ENCODE results near the gene BAG3.

Gene BAG3

DNA sequence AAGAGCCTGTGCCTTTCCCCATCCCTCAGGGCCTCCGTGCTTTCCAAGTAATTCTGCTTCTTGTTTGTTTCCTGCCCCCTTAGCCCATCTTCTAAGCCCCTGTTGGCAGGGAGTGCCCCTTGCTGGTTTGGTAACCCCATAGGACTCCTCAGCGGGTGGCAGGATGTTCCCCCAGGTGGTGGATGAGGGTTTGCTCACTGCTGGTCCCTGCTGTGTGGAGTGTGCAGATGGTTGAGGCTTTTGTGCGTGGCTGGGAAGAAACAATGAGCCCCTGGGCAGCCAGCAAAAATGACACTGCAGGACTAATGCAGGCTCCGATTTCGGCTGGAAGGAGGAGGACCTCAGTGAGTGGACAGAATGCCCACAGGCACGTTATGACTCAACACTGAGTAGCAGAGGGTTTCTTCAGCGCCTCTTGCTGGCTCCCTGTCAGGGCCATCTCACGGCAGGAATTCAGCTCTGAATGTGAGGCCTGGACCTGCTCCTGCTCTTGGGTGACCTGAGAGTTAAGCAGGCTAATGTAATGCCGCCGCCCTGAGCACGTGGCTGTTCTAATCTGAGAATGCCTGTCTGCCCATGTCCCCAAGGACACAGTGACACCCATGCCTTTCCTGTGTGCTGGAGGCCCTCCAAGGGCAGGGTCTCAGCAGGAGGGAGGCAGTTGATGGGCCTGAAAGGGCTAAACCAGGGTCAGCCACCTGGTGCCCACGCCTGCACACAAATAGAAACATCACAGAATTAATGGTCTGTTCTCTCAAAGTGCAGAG is 16.6 kb downstream of the BAG3 start:
- no peak for DNase-seq

- no peak for DNase-seq
These were observed 17.3 kb downstream of the BAG3 start for GRCh38 chr10:119668461-119668860.

DNA sequence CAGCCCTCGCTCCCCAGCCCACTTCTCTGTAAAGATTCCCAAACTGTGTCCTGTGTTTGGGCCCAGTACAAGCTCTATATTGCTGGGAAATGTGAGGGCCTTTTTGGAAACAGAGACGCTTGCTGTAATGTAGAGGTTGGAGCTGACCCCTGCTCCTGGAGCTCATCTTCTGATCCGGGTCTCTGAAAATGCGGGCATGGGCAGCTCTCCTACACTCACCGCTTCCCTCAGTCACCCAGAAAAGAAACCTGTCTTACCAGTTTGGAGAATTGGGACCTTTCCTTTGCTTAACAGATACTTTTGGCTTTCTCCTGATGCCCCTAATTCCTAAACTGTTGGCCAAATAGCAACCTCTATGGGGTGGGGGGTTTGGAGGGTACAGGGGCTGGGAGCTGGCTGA is 18.2 kb downstream of the BAG3 start:
- no peak for DNase-seq

DNA sequence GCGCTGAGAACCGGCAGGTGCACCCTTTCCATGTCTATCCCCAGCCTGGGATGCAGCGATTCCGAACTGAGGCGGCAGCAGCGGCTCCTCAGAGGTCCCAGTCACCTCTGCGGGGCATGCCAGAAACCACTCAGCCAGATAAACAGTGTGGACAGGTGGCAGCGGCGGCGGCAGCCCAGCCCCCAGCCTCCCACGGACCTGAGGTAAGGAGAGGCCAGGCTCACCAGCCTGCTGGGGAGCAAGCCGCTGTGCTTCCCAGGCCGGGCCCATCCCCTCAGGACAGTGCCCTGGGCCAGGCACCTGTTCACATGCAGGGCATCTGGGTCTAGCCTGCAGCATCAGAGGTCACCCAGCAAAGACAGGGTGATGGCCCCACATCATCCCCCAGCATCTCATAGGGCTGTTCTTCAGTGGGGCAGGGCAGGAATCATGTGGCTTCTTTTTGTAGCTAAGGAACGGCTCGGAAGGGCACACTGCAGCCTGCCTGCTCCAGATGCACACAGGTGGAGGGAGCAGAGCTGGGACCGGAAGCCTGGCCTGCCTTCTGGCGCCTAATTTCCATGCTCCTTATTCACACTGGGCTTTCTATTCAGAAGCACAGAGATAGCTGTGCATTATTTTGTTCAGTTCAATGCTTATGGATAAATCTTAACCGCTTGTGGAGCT is 18.9 kb downstream of the BAG3 start:
- DNase-seq, result no peak

GRCh38 chr10:119670717-119671116 is 19.5 kb downstream of the BAG3 start:
- no peak for DNase-seq

- no peak for DNase-seq
These were observed 20.2 kb downstream of the BAG3 start for GRCh38 chr10:119671381-119671780.

GRCh38 chr10:119672291-119672690 is 21.1 kb downstream of the BAG3 start:
- DNase-seq, result no peak

DNA sequence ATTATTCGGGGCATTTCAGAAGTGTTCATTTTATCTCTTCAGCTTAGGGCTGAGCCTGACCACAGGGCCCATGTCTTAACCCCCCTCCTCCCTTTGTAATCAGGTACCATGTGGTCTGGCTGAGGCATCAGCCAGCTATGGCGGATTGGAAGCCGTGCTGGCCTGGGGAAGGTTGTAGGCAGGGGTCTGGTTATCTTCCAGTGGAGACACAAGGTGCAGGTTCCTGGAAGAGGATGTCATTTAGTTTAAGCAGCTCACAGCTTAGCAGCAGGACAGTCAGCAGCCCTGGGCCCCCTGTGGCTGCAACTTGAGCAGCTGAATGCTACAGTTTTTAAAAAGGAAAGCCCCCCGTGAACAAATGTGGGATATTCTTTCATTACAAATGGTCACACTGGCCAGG is 22.1 kb downstream of the BAG3 start:
- no peak for DNase-seq

DNA sequence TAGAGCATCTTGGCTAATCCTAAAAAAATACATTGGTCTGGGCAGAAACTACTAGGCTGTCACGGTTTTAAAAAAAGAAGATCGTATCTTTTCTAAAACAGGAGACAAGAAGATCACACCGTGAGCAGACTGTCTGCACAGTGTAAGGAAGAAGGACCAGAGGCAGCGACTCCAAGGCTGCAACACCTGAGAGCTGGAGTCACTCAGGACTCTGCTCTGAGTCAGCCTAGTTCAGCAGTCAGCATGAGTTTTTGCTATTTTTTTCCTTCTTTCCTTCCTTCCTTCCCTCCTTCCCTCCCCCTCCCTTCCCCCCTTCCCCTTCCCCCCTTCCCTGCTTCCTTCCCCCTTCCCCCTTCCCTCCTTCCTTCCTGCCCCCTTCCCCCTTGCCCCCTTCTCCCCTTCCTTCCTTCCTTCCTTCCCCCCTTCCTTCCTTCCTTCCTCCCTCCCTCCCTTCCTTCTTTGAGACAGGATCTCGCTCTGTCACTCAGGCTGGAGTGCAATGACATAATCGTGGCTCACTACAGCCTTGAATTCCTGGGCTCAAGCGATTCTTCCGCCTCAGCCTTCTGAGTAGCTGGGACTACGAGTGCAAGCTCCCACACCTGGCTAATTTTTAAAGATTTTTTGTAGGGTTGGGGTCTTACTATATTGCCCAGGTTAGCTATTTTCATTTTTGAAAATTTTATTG is 24.4 kb downstream of the BAG3 start:
- no peak for DNase-seq

- no peak for DNase-seq
These were observed 25.9 kb downstream of the BAG3 start for GRCh38 chr10:119677126-119677525.

DNA sequence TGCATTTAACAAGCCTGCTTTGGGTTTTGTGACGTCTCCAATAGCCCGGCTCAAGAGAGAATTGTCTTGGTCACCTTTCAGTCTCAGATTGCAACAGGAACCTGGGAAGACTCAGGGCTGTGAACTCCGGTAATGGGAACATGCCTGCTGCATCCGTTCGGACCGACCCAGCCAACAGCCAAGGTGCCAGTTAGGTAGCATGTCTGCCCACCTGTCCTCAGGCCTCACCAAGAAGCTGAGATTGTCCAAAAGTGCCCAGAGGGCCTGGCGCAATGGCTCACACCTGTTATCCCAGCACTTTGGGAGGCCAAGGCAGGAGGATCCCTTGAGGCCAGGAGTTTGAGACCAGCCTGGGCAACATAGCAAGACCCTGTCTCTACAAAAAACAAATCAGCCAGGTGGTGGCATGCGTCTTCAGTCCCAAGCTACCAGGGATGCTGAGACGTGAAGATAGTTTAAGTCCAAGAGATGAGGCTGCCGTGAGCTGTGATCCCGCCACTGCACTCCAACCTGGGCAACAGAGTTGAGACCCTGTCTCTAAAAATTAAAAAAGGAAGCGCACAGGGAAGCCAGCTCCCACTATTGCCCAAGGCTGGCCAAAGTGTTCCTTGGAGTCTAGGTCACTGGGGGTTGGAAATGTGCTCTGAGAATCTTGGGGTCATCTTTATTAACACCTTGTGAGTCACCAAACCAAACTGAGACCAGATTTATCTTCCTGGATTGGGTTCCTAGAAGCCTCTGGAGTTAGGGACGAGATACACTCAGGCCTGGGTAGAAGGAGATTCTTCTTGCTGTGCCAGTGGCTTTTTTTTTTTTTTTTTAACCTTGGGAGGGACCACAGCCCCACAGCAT is 26.9 kb downstream of the BAG3 start:
- no peak for DNase-seq

- DNase-seq, result no peak
These were observed 28.3 kb downstream of the BAG3 start for GRCh38 chr10:119679480-119679829.

- DNase-seq, result peak; percentile 74
These were observed 28.9 kb downstream of the BAG3 start for GRCh38 chr10:119680050-119680449.

DNA sequence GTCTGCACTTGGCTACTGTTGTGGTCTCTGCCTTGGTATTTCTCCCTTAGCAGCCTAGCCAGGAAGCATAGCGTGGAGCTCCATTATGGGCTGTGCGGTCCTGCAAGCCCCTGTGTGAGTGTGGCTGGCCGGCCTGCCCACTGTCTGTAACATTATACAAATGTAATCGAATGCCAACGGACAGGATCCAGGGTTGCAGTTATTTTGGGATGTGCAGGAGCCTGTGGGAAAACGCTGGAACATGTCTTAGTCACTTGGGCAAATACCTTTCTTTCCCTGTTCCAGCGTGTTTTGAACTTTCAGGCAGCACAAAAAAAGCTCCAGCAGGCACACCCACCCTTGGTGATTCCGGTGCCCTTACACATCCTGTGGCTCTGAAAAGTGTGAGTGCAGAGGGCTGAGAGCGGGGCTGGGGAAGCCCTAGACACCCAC is 29.5 kb downstream of the BAG3 start:
- DNase-seq, result peak; percentile 25

DNA sequence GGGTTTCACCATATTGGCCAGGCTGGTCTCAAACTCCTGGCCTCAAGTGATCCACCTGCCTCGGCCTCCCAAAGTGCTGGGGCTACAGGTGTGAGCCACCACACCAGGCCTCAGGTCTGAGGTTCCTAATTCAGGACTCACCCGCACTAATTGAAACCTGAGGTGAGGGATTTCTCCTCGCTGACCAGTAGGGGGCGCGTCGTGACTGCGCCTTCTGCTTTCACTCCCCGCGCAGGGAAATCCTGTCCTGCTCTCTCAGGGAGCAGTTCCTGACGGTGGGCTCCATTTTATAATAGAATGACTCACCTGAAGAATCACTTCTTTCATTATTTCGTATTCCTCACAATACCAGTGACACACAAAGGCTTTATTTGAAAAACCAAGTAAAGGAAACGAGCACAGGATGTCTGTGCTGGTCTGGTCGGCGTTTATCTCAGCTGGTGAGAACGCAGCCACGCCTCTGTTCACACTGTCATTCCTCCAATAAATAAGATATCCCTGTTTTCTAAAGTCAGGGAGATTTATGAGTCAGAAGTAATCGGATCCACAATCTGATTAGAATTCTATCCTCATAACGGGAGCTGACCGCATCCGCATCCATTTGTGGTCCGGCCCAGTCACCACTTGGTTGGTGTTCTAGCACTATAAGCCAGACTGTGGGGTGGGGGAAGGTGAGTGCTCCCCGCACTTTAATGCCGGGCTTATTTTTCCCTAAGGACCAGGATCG is 35.4 kb downstream of the BAG3 start:
- peak; percentile 88 for DNase-seq

DNA sequence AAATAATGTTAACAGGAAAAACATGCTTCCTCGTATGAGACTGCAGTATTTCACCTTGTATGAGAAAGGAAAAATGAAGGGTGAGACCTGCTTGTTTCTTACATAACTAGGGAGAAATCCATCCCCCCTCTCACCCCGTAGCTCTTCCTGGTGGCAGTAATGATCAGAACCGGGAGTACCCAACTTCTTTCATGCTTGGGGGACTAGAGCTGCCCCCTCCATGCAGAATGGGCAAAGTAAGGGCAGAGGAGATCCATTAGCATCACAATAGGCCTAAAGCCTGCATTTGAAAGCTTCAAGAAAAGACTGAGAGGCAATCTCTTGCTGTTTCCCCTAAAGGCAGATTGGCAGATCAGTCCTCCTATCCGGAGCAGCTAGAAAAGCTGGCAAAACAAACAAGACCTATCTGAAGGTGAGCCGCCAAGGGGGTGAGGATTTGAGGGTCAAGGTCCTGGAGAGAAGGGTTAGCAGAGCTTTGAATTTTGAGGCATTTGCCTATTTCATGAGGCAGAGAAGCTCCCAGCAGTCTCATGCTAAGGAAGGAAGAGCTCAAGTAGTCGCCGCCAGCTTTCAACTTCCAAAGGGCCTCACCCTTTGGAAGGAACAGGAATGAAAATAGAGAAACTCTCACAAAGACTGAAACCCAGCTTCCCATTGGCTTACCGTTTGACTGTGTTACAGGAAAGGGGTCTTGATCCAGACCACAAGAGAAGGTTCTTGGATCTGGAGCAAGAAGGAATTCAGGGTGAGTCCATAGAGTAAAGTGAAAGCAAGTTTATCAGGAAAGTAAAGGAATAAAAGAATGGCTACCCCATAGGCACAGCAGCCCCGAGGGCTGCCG is 36.2 kb downstream of the BAG3 start:
- no peak for DNase-seq

GRCh38 chr10:119688033-119688508 is 36.9 kb downstream of the BAG3 start:
- DNase-seq, result peak; percentile 46

DNA sequence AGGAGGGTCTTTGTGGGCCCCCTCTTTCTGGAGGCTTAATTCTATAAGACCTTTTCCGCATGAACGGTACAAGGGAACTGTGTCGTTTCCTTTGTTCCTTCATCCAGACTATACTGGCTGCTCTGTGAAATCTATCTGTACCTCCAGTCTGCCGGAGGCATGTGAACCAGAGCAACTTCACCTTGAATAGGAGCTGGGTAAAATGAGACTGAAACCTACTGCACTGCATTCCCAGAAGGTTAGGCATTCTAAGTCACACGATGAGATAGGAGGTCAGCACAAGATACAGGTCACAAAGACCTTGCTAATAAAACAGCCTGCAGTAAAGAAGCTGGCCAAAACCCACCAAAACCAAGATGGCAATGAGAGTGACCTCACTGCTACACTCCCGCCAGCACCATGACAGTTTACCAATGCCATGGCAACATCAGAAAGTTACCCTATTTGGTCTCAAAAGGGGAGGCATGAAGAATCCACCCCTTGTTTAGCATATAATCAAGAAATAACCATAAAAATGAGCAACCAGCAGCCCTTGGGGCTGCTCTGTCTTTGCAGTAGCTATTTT is 37.9 kb downstream of the BAG3 start:
- DNase-seq, result no peak

DNA sequence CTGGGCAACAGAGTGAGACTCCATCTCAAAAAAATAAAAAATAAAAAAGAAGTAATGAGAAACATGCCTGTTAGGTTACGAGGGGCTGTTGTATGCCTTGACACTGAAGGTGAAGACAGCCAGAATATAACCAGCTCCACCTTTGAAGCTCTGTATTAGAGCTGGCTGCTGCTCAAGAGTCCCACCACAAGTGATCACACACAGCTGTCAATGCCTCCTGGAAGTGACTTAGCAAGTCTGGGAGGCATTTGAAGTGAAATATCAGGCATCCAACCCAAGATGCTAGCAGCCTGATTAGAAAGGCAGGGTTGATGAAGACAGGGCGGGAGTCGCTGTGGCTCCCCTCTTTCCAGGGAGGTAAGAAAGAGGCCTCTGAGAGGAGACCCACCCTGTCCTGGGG is 40.5 kb downstream of the BAG3 start:
- DNase-seq, result no peak

GRCh38 chr10:119693262-119693957 is 42.2 kb downstream of the BAG3 start:
- DNase-seq, result no peak

Measured in inflammatory macrophage treated with lipopolysaccharide for 4 hours (primary cell).